K562 (cell line): ENCODE data around the gene DYNLT2B. TPM values are rescaled to one million over a fixed set of nuclear protein-coding genes. Genes with fewer than 3 reads are reported as not detected.

ENCODE experiments used
- ATAC-seq: fragments of 200-7000 bp; cut with Tn5 transposase; 3 replicates; pipeline ENCODE4 v1.9.1; 2020; ENCODE audit warnings: moderate library complexity
- BruUV-seq: library from RNA; stranded (reverse); fragments of 400-500 nt; replicated peaks from 2 replicates; lab custom pipeline; 2021; lab: Mats Ljungman, UMichigan
- CTCF ChIA-PET: fragments of 300-600 bp; formaldehyde crosslinking; extraction: SDS; loops from one replicate; lab custom pipeline; 2021; ENCODE audit warnings: low intra/inter-chr PET ratio; lab: Yijun Ruan, JAX
- POLR2A ChIA-PET: fragments of 300-600, 350-650 bp; sonication (Branson Sonifier 250); formaldehyde crosslinking; extraction: SDS; loops from one replicate; lab custom pipeline; 2021; ENCODE audit warnings: antibody characterized with exemption, inconsistent platforms; lab: Yijun Ruan, JAX
- DNase-seq, 4 experiments: peaks; one replicate each; pipeline versions ENCODE4 v3.0.0 to v3.0.0-alpha.2; 2011 to 2018; ENCODE audit warnings: low spot score in 3 of 4, mixed read lengths in 3 of 4; ENCODE audit errors: extremely low read depth in 1 of 4
- FAIRE-seq: peaks from 2 replicates; lab custom pipeline; 2011; peaks lifted over from hg19 to GRCh38; lab: Jason Lieb, UNC
- H2AFZ ChIP-seq: 2 replicates; pipeline ENCODE4 v1.6.0; 2011; ENCODE audit warnings: low read depth, low read length, control low read depth, inconsistent platforms
- H3K27ac ChIP-seq: fragments of 200-600 bp; 3 replicates; pipeline ENCODE4 v1.8.0; 2011; ENCODE audit warnings: low read depth, mild to moderate bottlenecking, control low read depth, inconsistent platforms, low read length, moderate library complexity, mixed read lengths; ENCODE audit errors: extremely low read depth
- H3K27me3 ChIP-seq, 2 experiments: fragments of 300-600 bp in 1 of 2; 2 replicates in 1 of 2; 3 replicates in 1 of 2; pipeline versions ENCODE4 v1.6.0 to v1.8.0; 2011; ENCODE audit warnings: inconsistent platforms in 2 of 2, low read length in 2 of 2, mild to moderate bottlenecking in 1 of 2, mixed read lengths in 1 of 2, moderate library complexity in 1 of 2; ENCODE audit not compliant: control insufficient read depth in 2 of 2, insufficient read depth in 2 of 2
- H3K36me3 ChIP-seq: fragments of 300-600 bp; 3 replicates; pipeline ENCODE4 v1.8.0; 2011; ENCODE audit warnings: mild to moderate bottlenecking, low read length, inconsistent platforms; ENCODE audit not compliant: control insufficient read depth, insufficient read depth
- H3K4me1 ChIP-seq, 2 experiments: fragments of 200-600 bp in 1 of 2; replicated peaks in 1 of 2; 2 replicates in 1 of 2; 3 replicates in 1 of 2; pipeline versions ENCODE4 v1.5.1 to v1.8.0; 2011; ENCODE audit warnings: inconsistent platforms in 2 of 2, low read length in 2 of 2, mild to moderate bottlenecking in 1 of 2, mixed read lengths in 1 of 2, moderate library complexity in 1 of 2; ENCODE audit not compliant: control insufficient read depth in 2 of 2, insufficient read depth in 2 of 2
- H3K4me2 ChIP-seq: 2 replicates; pipeline ENCODE4 v1.6.1; 2011; ENCODE audit warnings: low read length, control low read depth, inconsistent platforms, mixed read lengths; ENCODE audit not compliant: insufficient read depth
- H3K4me3 ChIP-seq: fragments of 200-600 bp; sonication (generic), shearing (Covaris generic); 2 replicates; pipeline ENCODE4 v1.5.1; 2016; ENCODE audit warnings: control low read depth, inconsistent platforms
- H3K79me2 ChIP-seq: fragments of 200-600 bp; 3 replicates; pipeline ENCODE4 v1.8.0; 2011; ENCODE audit warnings: low read length, inconsistent platforms; ENCODE audit not compliant: control insufficient read depth, insufficient read depth
- H3K9ac ChIP-seq, 2 experiments: 2 replicates each; pipeline versions ENCODE4 v1.6.0 to v1.6.1; 2011; ENCODE audit warnings: low read depth in 2 of 2, low read length in 2 of 2, control low read depth in 1 of 2, inconsistent platforms in 1 of 2, mild to moderate bottlenecking in 1 of 2, mixed read lengths in 1 of 2; ENCODE audit not compliant: insufficient read depth in 1 of 2
- H3K9me1 ChIP-seq: one replicate; pipeline ENCODE4 v1.6.0; 2011; ENCODE audit warnings: inconsistent platforms, mild to moderate bottlenecking, low read length, moderate library complexity; ENCODE audit not compliant: control insufficient read depth, insufficient read depth
- H3K9me3 ChIP-seq: replicated peaks from 2 replicates; pipeline ENCODE4 v1.5.1; 2011; ENCODE audit warnings: low read depth, low read length, inconsistent platforms; ENCODE audit not compliant: control insufficient read depth, insufficient read depth
- H4K20me1 ChIP-seq: replicated peaks from 2 replicates; pipeline ENCODE4 v1.6.1; 2011; ENCODE audit warnings: low read length, inconsistent platforms, mixed read lengths; ENCODE audit not compliant: control insufficient read depth, insufficient read depth
- FOXA3 ChIP-seq, 2 experiments: fragments of 450-650 bp in 1 of 2; sonication (generic) in 1 of 2; formaldehyde crosslinking; IDR thresholded peaks in 1 of 2; conservative IDR thresholded peaks in 1 of 2; 2 replicates each; pipeline versions ENCODE4 v1.4.0 to v1.8.0; 2020 to 2022; ENCODE audit warnings: mild to moderate bottlenecking in 2 of 2, missing genetic modification reagents in 1 of 2
- GTF2F1 ChIP-seq: IDR thresholded peaks from 2 replicates; pipeline ENCODE4 v1.6.1; 2011; ENCODE audit warnings: low read depth, low read length, improper control_type of control experiment
- HNRNPLL ChIP-seq: fragments of 200-400 bp; formaldehyde crosslinking; IDR thresholded peaks from 2 replicates; pipeline ENCODE4 v1.6.1; 2017; ENCODE audit warnings: low read length, low read depth, mild to moderate bottlenecking; ENCODE audit not compliant: poor library complexity, severe bottlenecking
- POLR2AphosphoS2 ChIP-seq: IDR thresholded peaks from 2 replicates; pipeline ENCODE4 v1.6.1; 2012; ENCODE audit warnings: low read length, improper control_type of control experiment
- SIN3A ChIP-seq, 2 experiments: fragments of 150-350 bp in 1 of 2; IDR thresholded peaks; 2 replicates each; pipeline ENCODE4 v1.6.1; 2011 to 2016; ENCODE audit warnings: borderline replicate concordance in 2 of 2, low read depth in 2 of 2, low read length in 2 of 2, mild to moderate bottlenecking in 2 of 2, moderate library complexity in 2 of 2; ENCODE audit not compliant: control insufficient read depth in 1 of 2
- SMARCA5 ChIP-seq: fragments of 450-650 bp; IDR thresholded peaks from 2 replicates; pipeline ENCODE4 v1.6.1; 2016
- TEAD2 ChIP-seq: fragments of 450-650 bp; IDR thresholded peaks from 2 replicates; pipeline ENCODE4 v1.6.1; 2016; ENCODE audit warnings: missing genetic modification characterization, control low read depth, missing compliant biosample characterization
- ZNF444 ChIP-seq: fragments of 250-450 bp; sonication (Bioruptor Pico); IDR thresholded peaks from 2 replicates; pipeline ENCODE4 v1.4.0; 2020; ENCODE audit warnings: mild to moderate bottlenecking, moderate library complexity
- WGBS: fragments of 100-300 bp; shearing (Covaris generic); methylation state at CpG from one replicate; pipeline ENCODE4 v1.1.6; 2016; ENCODE audit warnings: low coverage, mixed read lengths; ENCODE audit not compliant: insufficient coverage; ENCODE audit errors: missing lambda C conversion rate; 5-methylcytosine and 5-hydroxymethylcytosine counted together
- in situ Hi-C: fragments of 300-500 bp; cut with MboI; formaldehyde crosslinking; loops from 4 replicates; pipeline ENCODE4 v1.15.0; 2018; ENCODE audit warnings: inconsistent platforms, mixed read lengths
- intact Hi-C: fragments of 100-400 bp; cut with micrococcal nuclease; formaldehyde crosslinking; loops from 2 replicates; pipeline ENCODE4 v1.14.2; 2022
- polyA plus RNA-seq, 8 experiments: library from polyadenylated mRNA; depleted of rRNA in 4 of 8; stranded (reverse) in 5 of 8; unstranded in 3 of 8; fragments of >200 nt; fragmentation: Nextera tagmentation in 2 of 8; fragmentation: Illumina TruSeq in 1 of 8; extraction: Ambion mirVana in 2 of 8; extraction: Trizol in 1 of 8; gene quantifications; 2 replicates each; pipeline versions ENCODE4 v1.2.1 to v1.2.3, GENCODE V29; 2011 to 2014; ENCODE audit warnings: inconsistent platforms in 1 of 8, missing spikeins in 1 of 8
- total RNA-seq, 7 experiments: library from RNA; depleted of rRNA in 6 of 7; stranded (reverse); fragments of >200 nt in 6 of 7; fragmentation: Illumina TruSeq in 2 of 7; extraction: Trizol in 2 of 7; gene quantifications; 2 replicates each; pipeline versions ENCODE4 v1.2.1 to v1.2.3, GENCODE V29; 2011 to 2021; ENCODE audit warnings: low replicate concordance in 1 of 7
- TF ChIP-seq, protein P1 (sequence below): fragments of 450-650 bp; formaldehyde crosslinking; IDR thresholded peaks from 2 replicates; pipeline ENCODE4 v1.4.0; 2020; ENCODE audit warnings: mild to moderate bottlenecking, moderate library complexity
- TF ChIP-seq, protein P2 (sequence below): fragments of 250-450 bp; sonication (Bioruptor Pico); IDR thresholded peaks from 2 replicates; pipeline ENCODE4 v1.9.0; 2021; ENCODE audit warnings: mild to moderate bottlenecking
- TF ChIP-seq, protein P3 (sequence below): fragments of 450-650 bp; IDR thresholded peaks from 2 replicates; pipeline ENCODE4 v1.7.1; 2018; ENCODE audit warnings: mild to moderate bottlenecking, low read depth; ENCODE audit not compliant: partially characterized antibody
- TF ChIP-seq, protein P4 (sequence below), 2 experiments: fragments of 200-800 bp in 1 of 2; sonication (Bioruptor generic) in 1 of 2; sonication (generic) in 1 of 2; formaldehyde crosslinking in 1 of 2; IDR thresholded peaks in 1 of 2; conservative IDR thresholded peaks in 1 of 2; 2 replicates each; pipeline versions ENCODE4 v1.5.0 to v1.6.1; 2016 to 2020; ENCODE audit warnings: missing compliant biosample characterization in 1 of 2, missing genetic modification characterization in 1 of 2, missing genetic modification reagents in 1 of 2

Gene DYNLT2B
- total and polyA plus RNA-seq, 9 of the 15 experiments (the other 6 are each of a cell fraction or from before 2014, with no cell fraction given) = 6.5 to 19.9 (median 8.7) TPM

DNA sequence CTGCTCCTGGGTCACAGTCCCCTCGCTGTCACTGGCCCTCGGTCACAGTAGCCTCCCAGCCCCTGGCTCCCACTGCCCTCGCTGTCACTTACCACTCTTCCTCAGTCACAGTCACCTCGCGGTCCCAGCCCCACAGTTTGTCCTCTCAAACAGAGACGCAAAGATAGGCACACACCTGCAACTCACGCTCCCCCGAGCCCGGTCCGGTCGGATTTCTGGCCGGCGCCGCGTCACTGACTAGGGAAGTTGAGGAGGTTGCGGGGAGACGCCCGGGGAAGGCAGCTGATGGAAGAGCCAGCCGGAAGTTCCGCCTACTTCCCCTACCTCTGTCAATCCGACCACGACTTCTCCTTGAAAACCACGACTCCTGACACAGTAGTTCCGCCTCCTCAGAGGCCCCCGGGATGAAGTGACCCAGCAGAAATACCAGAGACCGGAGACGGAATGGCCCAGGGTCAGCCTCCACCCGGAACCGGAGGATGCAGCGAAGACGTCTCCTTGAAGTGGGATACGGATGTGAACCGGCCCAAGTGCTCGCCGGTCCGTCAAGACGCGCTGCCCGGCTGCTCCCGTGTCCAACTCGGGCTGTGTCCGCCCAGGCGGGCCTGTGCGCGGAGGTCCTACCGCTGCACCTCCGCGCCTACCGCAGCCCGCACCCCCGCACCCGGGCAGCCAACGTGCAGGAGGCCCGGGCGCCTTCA lies 30.4 kb downstream of the DYNLT2B start, which contains the start of gene PCYT1A:
Gene PCYT1A (minus strand): TSS at position 287 of the 701 bp plus-strand sequence. CDS start 17,195 bp downstream, outside the sequence.
- peak; percentile 94 for FAIRE-seq
- CTCF ChIA-PET = no interaction called here
- WGBS = 1% methylated on average over 54 of the region's 55 CpGs
- H3K4me3 ChIP-seq = peak within 1 kb of the TSS; percentile 78
- peak; percentile 88 to 97 (median 92) for DNase-seq
- peak within 1 kb of the TSS; percentile 92 for H3K27ac ChIP-seq
- H3K4me2 ChIP-seq = peak within 1 kb of the TSS; percentile 99
- POLR2A ChIA-PET = interaction anchor here (0.6 to 2.6 kb wide), 8 partner anchors 11 to 975 kb away, joined by 3 to 13 read pairs (median 3); no protein-coding TSS in a partner anchor
- intact Hi-C loops = loop anchor here (1.0 kb wide), 1 partner anchor 8 kb away; no protein-coding TSS in a partner anchor
- H3K9me3 ChIP-seq = no peaks in the 10 kb centered on the region
- H4K20me1 ChIP-seq = no peaks in the 10 kb centered on the region
- H2AFZ ChIP-seq = peak within 1 kb of the TSS; percentile 92
- H3K79me2 ChIP-seq = peaks cover 55% of the 10 kb centered on the region
- ATAC-seq = peak; percentile 91
- H3K9me1 ChIP-seq = no peaks in the 10 kb centered on the region
- BruUV-seq = TSS peak; percentile 90
- H3K9ac ChIP-seq = peak within 1 kb of the TSS; percentile 92 to 100
- H3K4me1 ChIP-seq = peaks cover 18 to 22% of the 10 kb centered on the region in 2 experiments; a peak in 4 of 5 replicates
- in situ Hi-C loops = no loop called here
- H3K36me3 ChIP-seq = peaks cover 8% of the 10 kb centered on the region
- no peaks in the 10 kb centered on the region for H3K27me3 ChIP-seq
- no peak; the same call in 1 of the 2 replicates for TF ChIP-seq POLR2AphosphoS2
- TF ChIP-seq HNRNPLL = peak; percentile 69
- no peak for TF ChIP-seq GTF2F1
- TF ChIP-seq, protein P1, sequence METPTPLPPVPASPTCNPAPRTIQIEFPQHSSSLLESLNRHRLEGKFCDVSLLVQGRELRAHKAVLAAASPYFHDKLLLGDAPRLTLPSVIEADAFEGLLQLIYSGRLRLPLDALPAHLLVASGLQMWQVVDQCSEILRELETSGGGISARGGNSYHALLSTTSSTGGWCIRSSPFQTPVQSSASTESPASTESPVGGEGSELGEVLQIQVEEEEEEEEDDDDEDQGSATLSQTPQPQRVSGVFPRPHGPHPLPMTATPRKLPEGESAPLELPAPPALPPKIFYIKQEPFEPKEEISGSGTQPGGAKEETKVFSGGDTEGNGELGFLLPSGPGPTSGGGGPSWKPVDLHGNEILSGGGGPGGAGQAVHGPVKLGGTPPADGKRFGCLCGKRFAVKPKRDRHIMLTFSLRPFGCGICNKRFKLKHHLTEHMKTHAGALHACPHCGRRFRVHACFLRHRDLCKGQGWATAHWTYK (CRISPR knock-in tag) = no peak
- peak in 1 of 2 experiments; percentile 82; a peak in 1 of 4 replicates for TF ChIP-seq FOXA3 (CRISPR knock-in tag; conservative IDR thresholded peaks at IDR 0.05 in 1 of 2, IDR thresholded peaks at IDR 0.05 in 1 of 2)
- TF ChIP-seq ZNF444 (CRISPR knock-in tag) = no peak
- TF ChIP-seq SIN3A (IDR thresholded peaks at IDR 0.05; ENCODE audit: borderline replicate concordance in 2 of 2, control insufficient read depth in 1 of 2, low read depth in 2 of 2, low read length in 2 of 2) = peak; percentile 75 to 85; a peak in 3 of 4 replicates
- TF ChIP-seq, protein P2, sequence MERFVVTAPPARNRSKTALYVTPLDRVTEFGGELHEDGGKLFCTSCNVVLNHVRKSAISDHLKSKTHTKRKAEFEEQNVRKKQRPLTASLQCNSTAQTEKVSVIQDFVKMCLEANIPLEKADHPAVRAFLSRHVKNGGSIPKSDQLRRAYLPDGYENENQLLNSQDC (CRISPR knock-in tag) = no peak
- TF ChIP-seq, protein P3, sequence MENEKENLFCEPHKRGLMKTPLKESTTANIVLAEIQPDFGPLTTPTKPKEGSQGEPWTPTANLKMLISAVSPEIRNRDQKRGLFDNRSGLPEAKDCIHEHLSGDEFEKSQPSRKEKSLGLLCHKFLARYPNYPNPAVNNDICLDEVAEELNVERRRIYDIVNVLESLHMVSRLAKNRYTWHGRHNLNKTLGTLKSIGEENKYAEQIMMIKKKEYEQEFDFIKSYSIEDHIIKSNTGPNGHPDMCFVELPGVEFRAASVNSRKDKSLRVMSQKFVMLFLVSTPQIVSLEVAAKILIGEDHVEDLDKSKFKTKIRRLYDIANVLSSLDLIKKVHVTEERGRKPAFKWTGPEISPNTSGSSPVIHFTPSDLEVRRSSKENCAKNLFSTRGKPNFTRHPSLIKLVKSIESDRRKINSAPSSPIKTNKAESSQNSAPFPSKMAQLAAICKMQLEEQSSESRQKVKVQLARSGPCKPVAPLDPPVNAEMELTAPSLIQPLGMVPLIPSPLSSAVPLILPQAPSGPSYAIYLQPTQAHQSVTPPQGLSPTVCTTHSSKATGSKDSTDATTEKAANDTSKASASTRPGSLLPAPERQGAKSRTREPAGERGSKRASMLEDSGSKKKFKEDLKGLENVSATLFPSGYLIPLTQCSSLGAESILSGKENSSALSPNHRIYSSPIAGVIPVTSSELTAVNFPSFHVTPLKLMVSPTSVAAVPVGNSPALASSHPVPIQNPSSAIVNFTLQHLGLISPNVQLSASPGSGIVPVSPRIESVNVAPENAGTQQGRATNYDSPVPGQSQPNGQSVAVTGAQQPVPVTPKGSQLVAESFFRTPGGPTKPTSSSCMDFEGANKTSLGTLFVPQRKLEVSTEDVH = peak; percentile 84
- no peak; the same call in none of the 2 replicates for TF ChIP-seq SMARCA5
- TF ChIP-seq, protein P4, sequence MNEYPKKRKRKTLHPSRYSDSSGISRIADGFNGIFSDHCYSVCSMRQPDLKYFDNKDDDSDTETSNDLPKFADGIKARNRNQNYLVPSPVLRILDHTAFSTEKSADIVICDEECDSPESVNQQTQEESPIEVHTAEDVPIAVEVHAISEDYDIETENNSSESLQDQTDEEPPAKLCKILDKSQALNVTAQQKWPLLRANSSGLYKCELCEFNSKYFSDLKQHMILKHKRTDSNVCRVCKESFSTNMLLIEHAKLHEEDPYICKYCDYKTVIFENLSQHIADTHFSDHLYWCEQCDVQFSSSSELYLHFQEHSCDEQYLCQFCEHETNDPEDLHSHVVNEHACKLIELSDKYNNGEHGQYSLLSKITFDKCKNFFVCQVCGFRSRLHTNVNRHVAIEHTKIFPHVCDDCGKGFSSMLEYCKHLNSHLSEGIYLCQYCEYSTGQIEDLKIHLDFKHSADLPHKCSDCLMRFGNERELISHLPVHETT (CRISPR knock-in tag; conservative IDR thresholded peaks at IDR 0.05 in 1 of 2, IDR thresholded peaks at IDR 0.05 in 1 of 2) = peak in 1 of 2 experiments; percentile 98; a peak in 2 of 4 replicates
- no peak for TF ChIP-seq TEAD2 (tag)
